Neural cell (in vitro differentiated cells): ENCODE measurements around the gene HUWE1.

Source experiments
- POLR2AphosphoS5 ChIP-seq: IDR thresholded peaks from 2 replicates; pipeline ENCODE4 v1.6.1; 2012
- TAF1 ChIP-seq: IDR thresholded peaks from 2 replicates; pipeline ENCODE4 v1.6.1; 2012; ENCODE audit warnings: low read depth
- TF ChIP-seq, protein P1 (sequence below): fragments of 450-650 bp; IDR thresholded peaks from 2 replicates; pipeline ENCODE4 v1.5.1; 2014; ENCODE audit warnings: antibody characterized with exemption, mild to moderate bottlenecking, moderate library complexity; ENCODE audit not compliant: poor library complexity, severe bottlenecking
- TF ChIP-seq, protein P2 (sequence below): IDR thresholded peaks from 2 replicates; pipeline ENCODE4 v1.6.1; 2012; ENCODE audit warnings: borderline replicate concordance

DNA sequence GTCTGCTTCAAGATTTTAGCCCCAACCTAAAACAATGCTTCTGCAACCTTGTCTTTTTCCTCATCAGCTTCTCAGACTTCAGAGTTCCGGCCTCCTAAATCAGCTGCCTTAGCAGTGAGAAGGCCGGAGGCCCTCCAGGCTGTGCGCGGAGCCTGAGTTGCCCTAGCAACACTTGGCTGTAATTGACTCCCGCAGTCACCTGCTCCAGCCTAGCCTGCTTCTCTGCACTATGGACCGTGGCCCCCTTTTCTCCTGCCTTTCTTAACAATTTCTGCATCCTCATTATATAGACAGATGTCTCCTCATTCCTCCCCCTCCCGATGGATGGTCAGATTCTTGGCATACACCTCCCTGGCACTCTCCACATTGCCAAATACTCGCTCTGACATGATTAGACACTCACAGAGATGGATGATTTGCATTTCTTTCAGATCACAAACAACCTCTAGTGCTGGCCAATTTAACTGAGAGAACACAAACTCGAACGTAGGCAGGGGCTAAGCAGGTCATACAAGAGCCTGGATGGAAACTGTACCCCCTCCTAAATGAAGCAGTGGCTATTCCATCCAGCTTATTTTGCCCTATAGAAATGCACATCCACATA is 9.5 kb upstream of the HUWE1 start:
- TF ChIP-seq TAF1 (no peak), POLR2AphosphoS5 (no peak)
- TF ChIP-seq, protein P1, sequence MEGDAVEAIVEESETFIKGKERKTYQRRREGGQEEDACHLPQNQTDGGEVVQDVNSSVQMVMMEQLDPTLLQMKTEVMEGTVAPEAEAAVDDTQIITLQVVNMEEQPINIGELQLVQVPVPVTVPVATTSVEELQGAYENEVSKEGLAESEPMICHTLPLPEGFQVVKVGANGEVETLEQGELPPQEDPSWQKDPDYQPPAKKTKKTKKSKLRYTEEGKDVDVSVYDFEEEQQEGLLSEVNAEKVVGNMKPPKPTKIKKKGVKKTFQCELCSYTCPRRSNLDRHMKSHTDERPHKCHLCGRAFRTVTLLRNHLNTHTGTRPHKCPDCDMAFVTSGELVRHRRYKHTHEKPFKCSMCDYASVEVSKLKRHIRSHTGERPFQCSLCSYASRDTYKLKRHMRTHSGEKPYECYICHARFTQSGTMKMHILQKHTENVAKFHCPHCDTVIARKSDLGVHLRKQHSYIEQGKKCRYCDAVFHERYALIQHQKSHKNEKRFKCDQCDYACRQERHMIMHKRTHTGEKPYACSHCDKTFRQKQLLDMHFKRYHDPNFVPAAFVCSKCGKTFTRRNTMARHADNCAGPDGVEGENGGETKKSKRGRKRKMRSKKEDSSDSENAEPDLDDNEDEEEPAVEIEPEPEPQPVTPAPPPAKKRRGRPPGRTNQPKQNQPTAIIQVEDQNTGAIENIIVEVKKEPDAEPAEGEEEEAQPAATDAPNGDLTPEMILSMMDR: no peak
- TF ChIP-seq, protein P2, sequence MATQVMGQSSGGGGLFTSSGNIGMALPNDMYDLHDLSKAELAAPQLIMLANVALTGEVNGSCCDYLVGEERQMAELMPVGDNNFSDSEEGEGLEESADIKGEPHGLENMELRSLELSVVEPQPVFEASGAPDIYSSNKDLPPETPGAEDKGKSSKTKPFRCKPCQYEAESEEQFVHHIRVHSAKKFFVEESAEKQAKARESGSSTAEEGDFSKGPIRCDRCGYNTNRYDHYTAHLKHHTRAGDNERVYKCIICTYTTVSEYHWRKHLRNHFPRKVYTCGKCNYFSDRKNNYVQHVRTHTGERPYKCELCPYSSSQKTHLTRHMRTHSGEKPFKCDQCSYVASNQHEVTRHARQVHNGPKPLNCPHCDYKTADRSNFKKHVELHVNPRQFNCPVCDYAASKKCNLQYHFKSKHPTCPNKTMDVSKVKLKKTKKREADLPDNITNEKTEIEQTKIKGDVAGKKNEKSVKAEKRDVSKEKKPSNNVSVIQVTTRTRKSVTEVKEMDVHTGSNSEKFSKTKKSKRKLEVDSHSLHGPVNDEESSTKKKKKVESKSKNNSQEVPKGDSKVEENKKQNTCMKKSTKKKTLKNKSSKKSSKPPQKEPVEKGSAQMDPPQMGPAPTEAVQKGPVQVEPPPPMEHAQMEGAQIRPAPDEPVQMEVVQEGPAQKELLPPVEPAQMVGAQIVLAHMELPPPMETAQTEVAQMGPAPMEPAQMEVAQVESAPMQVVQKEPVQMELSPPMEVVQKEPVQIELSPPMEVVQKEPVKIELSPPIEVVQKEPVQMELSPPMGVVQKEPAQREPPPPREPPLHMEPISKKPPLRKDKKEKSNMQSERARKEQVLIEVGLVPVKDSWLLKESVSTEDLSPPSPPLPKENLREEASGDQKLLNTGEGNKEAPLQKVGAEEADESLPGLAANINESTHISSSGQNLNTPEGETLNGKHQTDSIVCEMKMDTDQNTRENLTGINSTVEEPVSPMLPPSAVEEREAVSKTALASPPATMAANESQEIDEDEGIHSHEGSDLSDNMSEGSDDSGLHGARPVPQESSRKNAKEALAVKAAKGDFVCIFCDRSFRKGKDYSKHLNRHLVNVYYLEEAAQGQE: no peak
